Astrocyte (in vitro differentiated cells and primary cell): ENCODE measurements around the gene NBPF1.

ENCODE experiments used
- CTCF ChIP-seq: IDR thresholded peaks from 2 replicates; pipeline ENCODE4 v1.5.1; 2011; ENCODE audit warnings: low read depth, mild to moderate bottlenecking, inconsistent platforms, low read length, moderate library complexity; ENCODE audit not compliant: insufficient read depth
- EZH2 ChIP-seq: IDR thresholded peaks from 2 replicates; pipeline ENCODE4 v1.6.1; 2012; ENCODE audit warnings: mild to moderate bottlenecking, low read length, inconsistent platforms; ENCODE audit not compliant: insufficient read depth

- TF ChIP-seq CTCF (no peak), EZH2 (no peak)
Observed at GRCh38 chr1:16614361-16615252, 1.2 kb upstream of the NBPF1 start.
